HepG2 (cell line): ENCODE results near the gene UCKL1. TPM values are rescaled to one million over a fixed set of nuclear protein-coding genes. Genes with fewer than 3 reads are reported as not detected.

ENCODE experiments used
- ATAC-seq: fragments of 200-7000 bp; cut with Tn5 transposase; 3 replicates; pipeline ENCODE4 v1.9.1; 2020; ENCODE audit warnings: mild to moderate bottlenecking, moderate library complexity
- BruUV-seq: library from RNA; stranded (reverse); fragments of 400-500 nt; replicated peaks from 2 replicates; lab custom pipeline; 2021; lab: Mats Ljungman, UMichigan
- CTCF ChIA-PET: fragments of 300-600 bp; formaldehyde crosslinking; extraction: SDS; loops from one replicate; lab custom pipeline; 2021; ENCODE audit warnings: low total read pairs, inconsistent platforms, low intra/inter-chr PET ratio; lab: Yijun Ruan, JAX
- POLR2A ChIA-PET: fragments of 350-600 bp; sonication (Branson Sonifier 250); formaldehyde crosslinking; loops from one replicate; lab custom pipeline; 2020; ENCODE audit warnings: antibody characterized with exemption, inconsistent platforms; lab: Yijun Ruan, JAX
- DNase-seq: peaks from one replicate; pipeline ENCODE4 v3.0.0-alpha.2; 2015; ENCODE audit warnings: low spot score
- FAIRE-seq: peaks from 3 replicates; lab custom pipeline; 2011; peaks lifted over from hg19 to GRCh38; lab: Jason Lieb, UNC
- H2AFZ ChIP-seq: one replicate; pipeline ENCODE4 v1.6.1; 2011; ENCODE audit warnings: low read length, inconsistent platforms
- H3K27ac ChIP-seq: fragments of 300-600 bp; 3 replicates; pipeline ENCODE4 v1.8.0; 2011; ENCODE audit warnings: mixed run types, mild to moderate bottlenecking, mixed read lengths, low read length, inconsistent platforms; ENCODE audit not compliant: insufficient read depth; ENCODE audit errors: extremely low read length
- H3K27me3 ChIP-seq, 2 experiments: fragments of 200-600 bp in 1 of 2; 2 replicates in 1 of 2; 3 replicates in 1 of 2; pipeline versions ENCODE4 v1.6.0 to v1.8.0; 2011; ENCODE audit warnings: low read length in 2 of 2, mild to moderate bottlenecking in 2 of 2, moderate library complexity in 2 of 2, inconsistent platforms in 1 of 2; ENCODE audit not compliant: insufficient read depth in 2 of 2, control insufficient read depth in 1 of 2
- H3K36me3 ChIP-seq, 2 experiments: fragments of 200-600 bp in 1 of 2; replicated peaks in 1 of 2; 2 replicates in 1 of 2; 3 replicates in 1 of 2; pipeline versions ENCODE4 v1.5.1 to v1.8.0; 2011; ENCODE audit warnings: low read length in 2 of 2, inconsistent platforms in 1 of 2; ENCODE audit not compliant: insufficient read depth in 2 of 2, control insufficient read depth in 1 of 2
- H3K4me1 ChIP-seq: 2 replicates; pipeline ENCODE4 v1.5.1; 2012; ENCODE audit warnings: low read length, inconsistent platforms; ENCODE audit not compliant: insufficient read depth
- H3K4me2 ChIP-seq: 2 replicates; pipeline ENCODE4 v1.6.0; 2011; ENCODE audit warnings: low read depth, low read length, inconsistent platforms
- H3K4me3 ChIP-seq, 3 experiments: fragments of 200-600 bp in 1 of 3; sonication (generic), shearing (Covaris generic) in 1 of 3; replicated peaks in 1 of 3; 2 replicates each; pipeline ENCODE4 v1.5.1; 2011 to 2016; ENCODE audit warnings: low read length in 3 of 3, inconsistent platforms in 2 of 3, low read depth in 2 of 3, mild to moderate bottlenecking in 2 of 3, control low read depth in 1 of 3, mixed read lengths in 1 of 3; ENCODE audit not compliant: insufficient read depth in 1 of 3
- H3K79me2 ChIP-seq: one replicate; pipeline ENCODE4 v1.6.1; 2011; ENCODE audit warnings: low read length, inconsistent platforms; ENCODE audit not compliant: insufficient read depth
- H3K9ac ChIP-seq: 2 replicates; pipeline ENCODE4 v1.6.0; 2011; ENCODE audit warnings: mild to moderate bottlenecking, low read depth, low read length, inconsistent platforms; ENCODE audit not compliant: insufficient read depth
- H3K9me3 ChIP-seq: 2 replicates; pipeline ENCODE4 v1.5.1; 2012; ENCODE audit warnings: mild to moderate bottlenecking, low read length
- H4K20me1 ChIP-seq: 2 replicates; pipeline ENCODE4 v1.6.0; 2011; ENCODE audit warnings: inconsistent platforms, mild to moderate bottlenecking, low read length, moderate library complexity; ENCODE audit not compliant: insufficient read depth
- BCL6 ChIP-seq: IDR thresholded peaks from 2 replicates; pipeline ENCODE4 v1.6.1; 2016; ENCODE audit warnings: missing genetic modification reagents, missing compliant biosample characterization
- DZIP1 ChIP-seq: sonication (generic); formaldehyde crosslinking; IDR thresholded peaks from 2 replicates; pipeline ENCODE4 v1.5.0; 2020; ENCODE audit warnings: mild to moderate bottlenecking, missing genetic modification reagents
- MTF2 ChIP-seq: sonication (generic); formaldehyde crosslinking; IDR thresholded peaks from 2 replicates; pipeline ENCODE4 v1.5.0; 2020; ENCODE audit warnings: missing genetic modification reagents, borderline replicate concordance
- TBX3 ChIP-seq: fragments of 450-650 bp; IDR thresholded peaks from 2 replicates; pipeline ENCODE4 v1.6.1; 2017; ENCODE audit warnings: antibody characterized with exemption, mild to moderate bottlenecking, inconsistent platforms, borderline replicate concordance
- ZNF263 ChIP-seq: sonication (generic); formaldehyde crosslinking; IDR thresholded peaks from 2 replicates; pipeline ENCODE4 v1.4.0; 2020; ENCODE audit warnings: missing genetic modification reagents
- ZNF280B ChIP-seq: sonication (generic); formaldehyde crosslinking; IDR thresholded peaks from 2 replicates; pipeline ENCODE4 v1.5.0; 2020; ENCODE audit warnings: missing genetic modification reagents, mild to moderate bottlenecking, borderline replicate concordance
- WGBS: methylation state at CpG from one replicate; pipeline ENCODE4 v1.1.6; 2017; ENCODE audit warnings: low lambda C conversion rate; 5-methylcytosine and 5-hydroxymethylcytosine counted together
- in situ Hi-C: cut with HindIII; loops from 2 replicates; pipeline ENCODE4 v1.10.0; 2017; ENCODE audit warnings: low pct_unique_long_range_greater_than_20kb; ENCODE audit not compliant: extremely low pct_ligation_motif_present
- intact Hi-C: fragments of 100-400 bp; cut with micrococcal nuclease; formaldehyde crosslinking; loops from one replicate; pipeline ENCODE4 v1.10.0; 2022; ENCODE audit not compliant: unreplicated experiment
- polyA plus RNA-seq, 8 experiments: library from polyadenylated mRNA; depleted of rRNA in 3 of 8; stranded (reverse) in 7 of 8; unstranded in 1 of 8; fragments of >200 nt; fragmentation: Illumina TruSeq in 4 of 8; extraction: Trizol in 4 of 8; gene quantifications; 2 replicates each; pipeline versions ENCODE4 v1.2.1 to v1.2.3, GENCODE V29; 2011 to 2016; ENCODE audit warnings: low read depth in 4 of 8, missing spikeins in 1 of 8, mixed read lengths in 1 of 8; ENCODE audit not compliant: insufficient read depth in 1 of 8
- total RNA-seq, 5 experiments: library from RNA; depleted of rRNA; stranded (reverse); fragments of >200 nt; fragmentation: Illumina TruSeq; extraction: Trizol; gene quantifications; 2 replicates each; pipeline ENCODE4 v1.2.3, GENCODE V29; 2016; ENCODE audit warnings: low read depth in 1 of 5

Gene UCKL1
- total and polyA plus RNA-seq, 2 of the 13 experiments (the other 11 are each of a cell fraction or from before 2014, with no cell fraction given): 50.2 to 126 TPM

GRCh38 chr20:63953764-63954429, 2.3 kb downstream of the UCKL1 start (continued):
- no peak for TF ChIP-seq MTF2
- TF ChIP-seq, all 625 proteins: peak for 30

GRCh38 chr20:63952769-63953168, 3.4 kb downstream of the UCKL1 start:
- TF ChIP-seq BCL6 (CRISPR knock-in tag): no peak
- TF ChIP-seq ZNF280B (CRISPR knock-in tag): 0 out of 2 replicates have a peak, but pooled peaks have one; percentile 14
- TF ChIP-seq DZIP1 (CRISPR knock-in tag): 0 out of 2 replicates have a peak, but pooled peaks have one; percentile 44
- TF ChIP-seq ZNF263 (CRISPR knock-in tag): no peak
- TF ChIP-seq TBX3: peak; percentile 12; the same call in 1 of the 2 replicates
- no peak for ATAC-seq
- H3K27me3 ChIP-seq: no peaks in the 10 kb centered on the region
- H3K4me1 ChIP-seq: peaks cover 75% of the 10 kb centered on the region
- no peaks in the 10 kb centered on the region for H3K9me3 ChIP-seq
- no peak overlapping the region for H3K4me3 ChIP-seq
- no peak overlapping the region for H3K9ac ChIP-seq
- peaks cover 70% of the 10 kb centered on the region for H4K20me1 ChIP-seq
- ChIA-PET CTCF (no interaction called here), POLR2A (no interaction called here)
- no peak for FAIRE-seq
- 92% methylated on average over 14 of the region's 14 CpGs for WGBS
- H3K4me2 ChIP-seq: peak overlapping the region; percentile 10; the same call in 1 of the 2 replicates
- DNase-seq: no peak
- H3K36me3 ChIP-seq: peaks cover 12 to 15% of the 10 kb centered on the region in 2 experiments; a peak in 3 of 5 replicates
- intact Hi-C loops: no loop called here
- no peak overlapping the region for H2AFZ ChIP-seq
- H3K27ac ChIP-seq: no peak overlapping the region
- in situ Hi-C loops: no loop called here
- BruUV-seq: TSS peak; percentile 7
- peaks cover 76% of the 10 kb centered on the region for H3K79me2 ChIP-seq
